HG02973 (cell line): ENCODE measurements around the gene GRIN1.

Experiments used
- ATAC-seq: cut with Tn5 transposase; IDR thresholded peaks from one replicate; pipeline ENCODE4 v1.9.1; 2021; ENCODE audit warnings: moderate library complexity; ENCODE audit not compliant: unreplicated experiment

Gene GRIN1

GRCh38 chr9:137145731-137146526 lies 7.0 kb downstream of the GRIN1 start:
- no peak for ATAC-seq

GRCh38 chr9:137146527-137146918 lies 7.6 kb downstream of the GRIN1 start:
- no peak for ATAC-seq

GRCh38 chr9:137147091-137147792 lies 8.3 kb downstream of the GRIN1 start:
- ATAC-seq = no peak

- no peak for ATAC-seq
Observed at GRCh38 chr9:137147793-137148160, 8.8 kb downstream of the GRIN1 start.

GRCh38 chr9:137148242-137148641 lies 9.3 kb downstream of the GRIN1 start:
- no peak for ATAC-seq

- no peak for ATAC-seq
Observed at GRCh38 chr9:137148661-137149060, 9.7 kb downstream of the GRIN1 start.

GRCh38 chr9:137149363-137149762 lies 10.4 kb downstream of the GRIN1 start:
- no peak for ATAC-seq

GRCh38 chr9:137149942-137150616 lies 11.1 kb downstream of the GRIN1 start:
- peak; percentile 8 for ATAC-seq

GRCh38 chr9:137150617-137151457 lies 11.9 kb downstream of the GRIN1 start:
- ATAC-seq = peak; percentile 38

- no peak for ATAC-seq
Observed at GRCh38 chr9:137152844-137153405, 14.0 kb downstream of the GRIN1 start.

GRCh38 chr9:137156567-137157375 lies 17.8 kb downstream of the GRIN1 start:
- no peak for ATAC-seq

GRCh38 chr9:137157618-137158415 lies 18.9 kb downstream of the GRIN1 start:
- no peak for ATAC-seq

- no peak for ATAC-seq
Observed at GRCh38 chr9:137158625-137159024, 19.7 kb downstream of the GRIN1 start.

- ATAC-seq = no peak
Observed at GRCh38 chr9:137159105-137160053, 20.4 kb downstream of the GRIN1 start.

- no peak for ATAC-seq
Observed at GRCh38 chr9:137160054-137160425, 21.1 kb downstream of the GRIN1 start.

GRCh38 chr9:137160716-137161557 lies 22.0 kb downstream of the GRIN1 start:
- no peak for ATAC-seq
